HL-60 (cell line): Measurements from ENCODE around the gene ZSWIM8.

Source experiments
- DNase-seq, 2 experiments: peaks; one replicate each; pipeline ENCODE4 v3.0.0-alpha.2; 2010 to 2020; ENCODE audit warnings: low read depth in 1 of 2, low spot score in 1 of 2
- H3K27ac ChIP-seq: fragments of 250-450 bp; sonication (Bioruptor Pico); replicated peaks from 2 replicates; pipeline ENCODE4 v1.5.1; 2020; ENCODE audit warnings: mild to moderate bottlenecking, moderate library complexity
- H3K27me3 ChIP-seq: fragments of 250-450 bp; sonication (Bioruptor Pico); 2 replicates; pipeline ENCODE4 v1.5.1; 2021; ENCODE audit warnings: mild to moderate bottlenecking, moderate library complexity; ENCODE audit not compliant: insufficient read depth, poor library complexity, severe bottlenecking
- H3K4me3 ChIP-seq: replicated peaks from 2 replicates; pipeline ENCODE4 v1.5.1; 2011; ENCODE audit warnings: mild to moderate bottlenecking, control low read depth, low read length; ENCODE audit not compliant: insufficient read depth
- GABPA ChIP-seq: IDR thresholded peaks from 2 replicates; pipeline ENCODE4 v1.6.1; 2012; ENCODE audit warnings: low read depth
- POLR2AphosphoS5 ChIP-seq: IDR thresholded peaks from 2 replicates; pipeline ENCODE4 v1.6.1; 2012; ENCODE audit warnings: low read depth
- SPI1 ChIP-seq: IDR thresholded peaks from 2 replicates; pipeline ENCODE4 v1.6.1; 2012; ENCODE audit warnings: low read depth, mild to moderate bottlenecking, borderline replicate concordance
- TF ChIP-seq, protein P1 (sequence below): IDR thresholded peaks from 2 replicates; pipeline ENCODE4 v1.6.1; 2012; ENCODE audit warnings: low read depth; ENCODE audit not compliant: insufficient replicate concordance
- TF ChIP-seq, protein P2 (sequence below): IDR thresholded peaks from one replicate; pipeline ENCODE4 v1.5.1; 2011; ENCODE audit warnings: low read length, control low read depth, inconsistent platforms; ENCODE audit not compliant: insufficient read depth

The ZSWIM8 gene

GRCh38 chr10:73840056-73840402, 54.6 kb downstream of the ZSWIM8 start:
- TF ChIP-seq SPI1 (no peak), GABPA (no peak)
- TF ChIP-seq, protein P1, sequence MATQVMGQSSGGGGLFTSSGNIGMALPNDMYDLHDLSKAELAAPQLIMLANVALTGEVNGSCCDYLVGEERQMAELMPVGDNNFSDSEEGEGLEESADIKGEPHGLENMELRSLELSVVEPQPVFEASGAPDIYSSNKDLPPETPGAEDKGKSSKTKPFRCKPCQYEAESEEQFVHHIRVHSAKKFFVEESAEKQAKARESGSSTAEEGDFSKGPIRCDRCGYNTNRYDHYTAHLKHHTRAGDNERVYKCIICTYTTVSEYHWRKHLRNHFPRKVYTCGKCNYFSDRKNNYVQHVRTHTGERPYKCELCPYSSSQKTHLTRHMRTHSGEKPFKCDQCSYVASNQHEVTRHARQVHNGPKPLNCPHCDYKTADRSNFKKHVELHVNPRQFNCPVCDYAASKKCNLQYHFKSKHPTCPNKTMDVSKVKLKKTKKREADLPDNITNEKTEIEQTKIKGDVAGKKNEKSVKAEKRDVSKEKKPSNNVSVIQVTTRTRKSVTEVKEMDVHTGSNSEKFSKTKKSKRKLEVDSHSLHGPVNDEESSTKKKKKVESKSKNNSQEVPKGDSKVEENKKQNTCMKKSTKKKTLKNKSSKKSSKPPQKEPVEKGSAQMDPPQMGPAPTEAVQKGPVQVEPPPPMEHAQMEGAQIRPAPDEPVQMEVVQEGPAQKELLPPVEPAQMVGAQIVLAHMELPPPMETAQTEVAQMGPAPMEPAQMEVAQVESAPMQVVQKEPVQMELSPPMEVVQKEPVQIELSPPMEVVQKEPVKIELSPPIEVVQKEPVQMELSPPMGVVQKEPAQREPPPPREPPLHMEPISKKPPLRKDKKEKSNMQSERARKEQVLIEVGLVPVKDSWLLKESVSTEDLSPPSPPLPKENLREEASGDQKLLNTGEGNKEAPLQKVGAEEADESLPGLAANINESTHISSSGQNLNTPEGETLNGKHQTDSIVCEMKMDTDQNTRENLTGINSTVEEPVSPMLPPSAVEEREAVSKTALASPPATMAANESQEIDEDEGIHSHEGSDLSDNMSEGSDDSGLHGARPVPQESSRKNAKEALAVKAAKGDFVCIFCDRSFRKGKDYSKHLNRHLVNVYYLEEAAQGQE = no peak
- no peak overlapping the region for H3K27ac ChIP-seq
- H3K4me3 ChIP-seq = no peak overlapping the region
- H3K27me3 ChIP-seq = no peaks in the 10 kb centered on the region
- DNase-seq = no peak

- no peak for DNase-seq
Measured at GRCh38 chr10:73840403-73841060, 55.1 kb downstream of the ZSWIM8 start.

DNA sequence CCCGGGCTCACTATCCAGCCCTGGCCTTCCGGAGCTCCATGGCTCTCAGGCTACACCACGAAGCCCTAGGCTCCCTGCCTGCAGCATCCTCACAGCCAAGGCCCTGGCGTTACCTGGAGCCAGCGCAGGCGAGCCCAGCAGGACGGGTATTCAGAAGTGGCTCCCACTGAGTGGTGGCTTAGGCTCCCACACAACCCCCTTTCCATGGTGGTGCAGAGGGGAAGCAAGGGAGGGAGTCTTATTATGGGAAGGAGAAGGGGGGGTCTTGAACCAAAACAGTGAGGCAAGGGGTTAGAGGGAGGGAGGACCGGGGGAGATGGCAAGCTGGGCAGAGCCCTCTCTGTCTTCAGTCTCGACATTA, 55.6 kb downstream of the ZSWIM8 start:
- no peaks in the 10 kb centered on the region for H3K27me3 ChIP-seq
- TF ChIP-seq POLR2AphosphoS5 (no peak), SPI1 (no peak), GABPA (no peak)
- TF ChIP-seq, protein P1 = no peak
- no peak for DNase-seq
- no peak overlapping the region for H3K27ac ChIP-seq
- H3K4me3 ChIP-seq = no peak overlapping the region

More at GRCh38 chr10:73840403-73841060, 55.1 kb downstream of the ZSWIM8 start:
- H3K27ac ChIP-seq = no peak overlapping the region
- no peak overlapping the region for H3K4me3 ChIP-seq
- TF ChIP-seq, protein P1 = no peak
- TF ChIP-seq SPI1 (no peak), POLR2AphosphoS5 (no peak), GABPA (no peak)
- TF ChIP-seq, protein P2, sequence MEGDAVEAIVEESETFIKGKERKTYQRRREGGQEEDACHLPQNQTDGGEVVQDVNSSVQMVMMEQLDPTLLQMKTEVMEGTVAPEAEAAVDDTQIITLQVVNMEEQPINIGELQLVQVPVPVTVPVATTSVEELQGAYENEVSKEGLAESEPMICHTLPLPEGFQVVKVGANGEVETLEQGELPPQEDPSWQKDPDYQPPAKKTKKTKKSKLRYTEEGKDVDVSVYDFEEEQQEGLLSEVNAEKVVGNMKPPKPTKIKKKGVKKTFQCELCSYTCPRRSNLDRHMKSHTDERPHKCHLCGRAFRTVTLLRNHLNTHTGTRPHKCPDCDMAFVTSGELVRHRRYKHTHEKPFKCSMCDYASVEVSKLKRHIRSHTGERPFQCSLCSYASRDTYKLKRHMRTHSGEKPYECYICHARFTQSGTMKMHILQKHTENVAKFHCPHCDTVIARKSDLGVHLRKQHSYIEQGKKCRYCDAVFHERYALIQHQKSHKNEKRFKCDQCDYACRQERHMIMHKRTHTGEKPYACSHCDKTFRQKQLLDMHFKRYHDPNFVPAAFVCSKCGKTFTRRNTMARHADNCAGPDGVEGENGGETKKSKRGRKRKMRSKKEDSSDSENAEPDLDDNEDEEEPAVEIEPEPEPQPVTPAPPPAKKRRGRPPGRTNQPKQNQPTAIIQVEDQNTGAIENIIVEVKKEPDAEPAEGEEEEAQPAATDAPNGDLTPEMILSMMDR = no peak
- no peaks in the 10 kb centered on the region for H3K27me3 ChIP-seq

GRCh38 chr10:73841526-73842285, 56.3 kb downstream of the ZSWIM8 start:
- H3K27me3 ChIP-seq = no peaks in the 10 kb centered on the region
- no peak for DNase-seq
- TF ChIP-seq GABPA (no peak), SPI1 (no peak), POLR2AphosphoS5 (no peak)
- TF ChIP-seq, protein P2 = no peak
- TF ChIP-seq, protein P1 = no peak
- H3K27ac ChIP-seq = no peak overlapping the region
- H3K4me3 ChIP-seq = no peak overlapping the region
